SH-SY5Y (cell line): ENCODE results near the gene PROM1.

Source experiments
- GATA2 ChIP-seq: IDR thresholded peaks from 2 replicates; pipeline ENCODE4 v1.6.1; 2011; ENCODE audit warnings: mild to moderate bottlenecking, low read depth, low read length
- GATA3 ChIP-seq: IDR thresholded peaks from 2 replicates; pipeline ENCODE4 v1.6.1; 2011; ENCODE audit warnings: low read depth, mild to moderate bottlenecking, low read length, moderate library complexity

GRCh38 chr4:15971068-15971801 is 112.6 kb downstream of the PROM1 start:
- TF ChIP-seq GATA2 (no peak), GATA3 (no peak)
